ENCODE results near the gene LEP. TPM values are rescaled to one million over a fixed set of nuclear protein-coding genes. Genes with fewer than 3 reads are reported as not detected.

Gene LEP
- total and polyA plus RNA-seq, 2 donors from 2014 or later, result not detected

DNA sequence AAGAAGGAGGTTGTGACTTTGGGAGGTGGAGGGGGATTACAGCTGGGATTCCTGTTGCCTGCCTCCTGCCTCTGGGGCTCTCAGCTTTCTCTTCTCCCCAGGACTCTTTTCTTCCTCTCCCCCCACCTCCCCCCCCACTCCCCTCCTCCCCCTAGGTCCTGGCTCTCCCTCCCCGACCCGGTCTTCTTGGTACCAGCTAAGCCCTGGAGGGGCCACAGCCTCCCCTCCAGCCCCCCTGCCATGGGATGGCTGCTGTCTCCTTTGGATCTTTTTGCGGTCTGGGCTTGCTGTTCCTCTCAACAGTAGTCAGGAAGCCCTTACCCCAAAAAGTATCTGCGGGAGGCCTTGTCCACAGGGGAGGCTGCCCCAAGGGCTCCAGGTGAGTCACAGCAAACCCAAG is 33.5 kb upstream of the LEP start:
- no peak overlapping the region for H3K27ac ChIP-seq (ENCODE audit: low read depth in 2 of 2, low read length in 2 of 2)
- no peak overlapping the region for H3K9ac ChIP-seq (ENCODE audit: low read length in 3 of 3)
- no peaks in the 10 kb centered on the region for H3K9me3 ChIP-seq (ENCODE audit: control insufficient read depth in 2 of 3, insufficient read depth in 1 of 3, low read length in 3 of 3)
- peaks cover 5% of the 10 kb centered on the region for H3K27me3 ChIP-seq (ENCODE audit: control insufficient read depth, insufficient read depth, low read length)
- DNase-seq, result no peak
- TF ChIP-seq, protein P1, sequence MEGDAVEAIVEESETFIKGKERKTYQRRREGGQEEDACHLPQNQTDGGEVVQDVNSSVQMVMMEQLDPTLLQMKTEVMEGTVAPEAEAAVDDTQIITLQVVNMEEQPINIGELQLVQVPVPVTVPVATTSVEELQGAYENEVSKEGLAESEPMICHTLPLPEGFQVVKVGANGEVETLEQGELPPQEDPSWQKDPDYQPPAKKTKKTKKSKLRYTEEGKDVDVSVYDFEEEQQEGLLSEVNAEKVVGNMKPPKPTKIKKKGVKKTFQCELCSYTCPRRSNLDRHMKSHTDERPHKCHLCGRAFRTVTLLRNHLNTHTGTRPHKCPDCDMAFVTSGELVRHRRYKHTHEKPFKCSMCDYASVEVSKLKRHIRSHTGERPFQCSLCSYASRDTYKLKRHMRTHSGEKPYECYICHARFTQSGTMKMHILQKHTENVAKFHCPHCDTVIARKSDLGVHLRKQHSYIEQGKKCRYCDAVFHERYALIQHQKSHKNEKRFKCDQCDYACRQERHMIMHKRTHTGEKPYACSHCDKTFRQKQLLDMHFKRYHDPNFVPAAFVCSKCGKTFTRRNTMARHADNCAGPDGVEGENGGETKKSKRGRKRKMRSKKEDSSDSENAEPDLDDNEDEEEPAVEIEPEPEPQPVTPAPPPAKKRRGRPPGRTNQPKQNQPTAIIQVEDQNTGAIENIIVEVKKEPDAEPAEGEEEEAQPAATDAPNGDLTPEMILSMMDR (IDR thresholded peaks at IDR 0.05; ENCODE audit: borderline replicate concordance, extremely low read depth, insufficient read depth), result no peak
- intact Hi-C loops (cut with DNase I), result loop anchor here (10.0 kb wide), 1 partner anchor 73 kb away; no protein-coding TSS in a partner anchor
- peaks cover 0 to 2% (median 0%) of the 10 kb centered on the region in 3 donors for H3K4me1 ChIP-seq (ENCODE audit: control insufficient read depth in 2 of 3, insufficient read depth in 2 of 3, low read depth in 1 of 3, low read length in 3 of 3)
- FAIRE-seq, result no peak
- H3K36me3 ChIP-seq (ENCODE audit: control insufficient read depth in 2 of 3, insufficient read depth in 3 of 3, low read length in 3 of 3), result no peaks in the 10 kb centered on the region
- no peak overlapping the region for H3K4me3 ChIP-seq (ENCODE audit: low read length in 3 of 3)

DNA sequence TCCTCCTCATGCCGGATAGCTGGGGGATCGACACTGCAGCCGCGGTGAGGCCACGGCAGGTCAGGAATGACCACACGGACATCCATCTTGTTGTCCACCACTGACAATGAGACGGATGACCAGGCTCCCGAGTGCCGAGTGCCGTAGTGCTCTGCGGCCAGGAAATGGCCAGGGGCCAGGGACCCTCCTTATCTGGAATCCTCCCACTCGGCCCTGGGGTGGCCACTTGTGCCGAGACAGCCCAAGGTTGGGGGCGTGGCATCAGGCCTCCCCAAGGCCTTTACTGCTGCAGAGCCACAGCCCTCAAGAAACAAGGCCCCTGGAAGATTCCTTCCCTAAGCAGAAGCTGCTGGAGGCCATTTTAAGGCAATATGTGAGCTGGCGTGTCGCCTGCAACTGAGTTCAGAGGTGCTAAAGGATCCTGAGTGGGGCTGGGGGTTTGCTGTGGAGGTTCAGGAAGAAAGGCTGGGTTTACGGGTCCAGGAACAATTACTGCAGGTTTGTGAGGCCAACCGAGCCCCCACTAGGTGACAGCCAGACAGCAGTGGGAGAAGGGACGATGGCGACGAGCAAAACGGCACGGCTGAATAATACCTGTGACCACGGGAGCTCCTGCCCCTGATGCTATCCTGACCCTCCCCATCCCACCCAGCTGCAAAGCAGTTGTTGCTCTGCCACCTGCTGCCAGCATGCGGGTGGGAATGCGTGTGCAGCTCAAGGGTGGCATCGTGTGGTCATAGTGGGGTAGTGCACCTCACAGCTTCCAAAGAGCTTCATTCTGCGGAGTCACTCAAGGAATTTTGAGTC is 31.6 kb upstream of the LEP start:
- Histone ChIP-seq H3K9me3 (ENCODE audit: control insufficient read depth in 2 of 3, insufficient read depth in 1 of 3, low read length in 3 of 3) (no peaks in the 10 kb centered on the region), H3K36me3 (ENCODE audit: control insufficient read depth in 2 of 3, insufficient read depth in 3 of 3, low read length in 3 of 3) (no peaks in the 10 kb centered on the region), H3K4me3 (ENCODE audit: low read length in 3 of 3) (no peak overlapping the region), H3K27me3 (ENCODE audit: control insufficient read depth, insufficient read depth, low read length) (no peaks in the 10 kb centered on the region), H3K4me1 (ENCODE audit: control insufficient read depth in 2 of 3, insufficient read depth in 2 of 3, low read depth in 1 of 3, low read length in 3 of 3) (peaks cover 0 to 2% (median 0%) of the 10 kb centered on the region in 3 donors), H3K9ac (ENCODE audit: low read length in 3 of 3) (no peak overlapping the region), H3K27ac (ENCODE audit: low read depth in 2 of 2, low read length in 2 of 2) (no peak overlapping the region)
- TF ChIP-seq, protein P1 (IDR thresholded peaks at IDR 0.05; ENCODE audit: borderline replicate concordance, extremely low read depth, insufficient read depth), result peak; percentile 100
- FAIRE-seq, result peak; percentile 76
- intact Hi-C loops (cut with DNase I), result loop anchor here (5.0 to 10.0 kb wide), 2 partner anchors 75 to 497 kb away; no protein-coding TSS in a partner anchor
- peak; percentile 80 to 92 (median 85) for DNase-seq

DNA sequence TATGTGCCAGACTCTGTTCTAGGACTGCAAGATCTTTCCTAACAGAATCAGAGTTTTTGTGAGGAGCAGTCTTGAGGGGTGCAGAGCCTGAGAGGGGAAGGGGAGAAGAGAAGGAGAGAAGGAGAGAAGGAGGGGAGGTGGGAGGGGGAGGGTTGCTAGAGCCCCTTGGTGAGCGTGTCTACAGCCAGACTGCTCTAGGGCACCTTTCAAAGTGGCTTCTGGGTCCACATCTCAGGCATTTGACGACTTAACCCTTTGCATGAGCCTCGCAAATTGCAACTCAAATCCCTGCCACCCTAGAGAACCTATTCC is 31.1 kb upstream of the LEP start:
- no peak overlapping the region for H3K9ac ChIP-seq (ENCODE audit: low read length in 3 of 3)
- no peak overlapping the region for H3K4me3 ChIP-seq (ENCODE audit: low read length in 3 of 3)
- DNase-seq, result no peak
- intact Hi-C loops (cut with DNase I), result loop anchor here (5.0 kb wide), 1 partner anchor 498 kb away; no protein-coding TSS in a partner anchor
- no peak overlapping the region for H3K27ac ChIP-seq (ENCODE audit: low read depth in 2 of 2, low read length in 2 of 2)
- H3K27me3 ChIP-seq (ENCODE audit: control insufficient read depth, insufficient read depth, low read length), result no peaks in the 10 kb centered on the region
- H3K9me3 ChIP-seq (ENCODE audit: control insufficient read depth in 2 of 3, insufficient read depth in 1 of 3, low read length in 3 of 3), result no peaks in the 10 kb centered on the region
- no peaks in the 10 kb centered on the region for H3K36me3 ChIP-seq (ENCODE audit: control insufficient read depth in 2 of 3, insufficient read depth in 3 of 3, low read length in 3 of 3)
- FAIRE-seq, result no peak
- TF ChIP-seq, protein P1 (IDR thresholded peaks at IDR 0.05; ENCODE audit: borderline replicate concordance, extremely low read depth, insufficient read depth), result no peak
- peaks cover 0 to 2% (median 0%) of the 10 kb centered on the region in 3 donors for H3K4me1 ChIP-seq (ENCODE audit: control insufficient read depth in 2 of 3, insufficient read depth in 2 of 3, low read depth in 1 of 3, low read length in 3 of 3)
